GM23338 (cell line): ENCODE data around the gene WWOX. TPM values are rescaled to one million over a fixed set of nuclear protein-coding genes. Genes with fewer than 3 reads are reported as not detected.
A peak's percentile ranks its signal among the peaks of the same experiment; 100 is the strongest.

Experiments used
- ATAC-seq: fragments of 200-7000 bp; cut with Tn5 transposase; 3 replicates; pipeline ENCODE4 v1.9.1; 2020
- DNase-seq: peaks from one replicate; pipeline ENCODE4 v3.0.0-alpha.2; 2015; ENCODE audit warnings: low spot score
- H2AFZ ChIP-seq: fragments of 200-600 bp; sonication (generic); 2 replicates; pipeline ENCODE4 v1.8.0; 2016; ENCODE audit warnings: antibody characterized with exemption, mild to moderate bottlenecking, moderate library complexity
- H3F3A ChIP-seq: fragments of 200-600 bp; sonication (generic); replicated peaks from 2 replicates; pipeline ENCODE4 v1.8.0; 2017; ENCODE audit warnings: antibody characterized with exemption, mixed run types, low read depth
- H3K27ac ChIP-seq: fragments of 200-600 bp; sonication (generic); 2 replicates; pipeline ENCODE4 v1.6.1; 2016; ENCODE audit warnings: low read depth
- H3K27me3 ChIP-seq: fragments of 200-600 bp; sonication (generic); 2 replicates; pipeline ENCODE4 v1.8.0; 2016; ENCODE audit warnings: mild to moderate bottlenecking, mixed run types, moderate library complexity; ENCODE audit not compliant: insufficient read depth
- H3K36me3 ChIP-seq: fragments of 200-600 bp; sonication (generic); 2 replicates; pipeline ENCODE4 v1.8.0; 2016; ENCODE audit warnings: mild to moderate bottlenecking; ENCODE audit not compliant: insufficient read depth
- H3K4me1 ChIP-seq: fragments of 200-600 bp; sonication (generic); 2 replicates; pipeline ENCODE4 v1.8.0; 2016; ENCODE audit warnings: mild to moderate bottlenecking, moderate library complexity; ENCODE audit not compliant: insufficient read depth
- H3K4me2 ChIP-seq: fragments of 200-600 bp; sonication (generic); 2 replicates; pipeline ENCODE4 v1.7.1; 2017; ENCODE audit warnings: mixed run types
- H3K4me3 ChIP-seq: fragments of 200-600 bp; sonication (generic); 2 replicates; pipeline ENCODE4 v1.6.1; 2016; ENCODE audit warnings: mixed run types
- H3K79me2 ChIP-seq: fragments of 200-600 bp; sonication (generic); replicated peaks from 2 replicates; pipeline ENCODE4 v1.8.0; 2017; ENCODE audit warnings: mild to moderate bottlenecking; ENCODE audit not compliant: insufficient read depth
- H3K9me2 ChIP-seq: fragments of 200-600 bp; sonication (generic); 2 replicates; pipeline ENCODE4 v1.8.0; 2017; ENCODE audit not compliant: insufficient read depth
- H4K20me1 ChIP-seq: fragments of 200-600 bp; sonication (generic); replicated peaks from 2 replicates; pipeline ENCODE4 v1.8.0; 2017; ENCODE audit warnings: mild to moderate bottlenecking; ENCODE audit not compliant: insufficient read depth
- H3K27ac Mint-ChIP-seq: 2 replicates; pipeline ENCODE4 v1.8.0; 2020; ENCODE audit warnings: inconsistent platforms, mild to moderate bottlenecking, moderate library complexity, mixed read lengths
- H3K27me3 Mint-ChIP-seq: 3 replicates; pipeline ENCODE4 v1.8.0; 2022; ENCODE audit warnings: low read depth, mild to moderate bottlenecking, moderate library complexity, mixed read lengths, inconsistent platforms; ENCODE audit not compliant: insufficient read depth, poor library complexity
- H3K36me3 Mint-ChIP-seq: 3 replicates; pipeline ENCODE4 v1.8.0; 2021; ENCODE audit warnings: low read depth, mild to moderate bottlenecking, inconsistent platforms, moderate library complexity, mixed read lengths
- H3K4me1 Mint-ChIP-seq: 3 replicates; pipeline ENCODE4 v1.8.0; 2020; ENCODE audit warnings: mild to moderate bottlenecking, inconsistent platforms, mixed read lengths
- H3K4me3 Mint-ChIP-seq: 3 replicates; pipeline ENCODE4 v1.8.0; 2021; ENCODE audit warnings: moderate library complexity, mild to moderate bottlenecking, inconsistent platforms, mixed read lengths
- H3K9me3 Mint-ChIP-seq: 3 replicates; pipeline ENCODE4 v1.8.0; 2020; ENCODE audit warnings: moderate library complexity, mild to moderate bottlenecking, inconsistent platforms, mixed read lengths
- CTCF ChIP-seq, 2 experiments: fragments of 200-600 bp in 1 of 2; sonication (generic) in 1 of 2; conservative IDR thresholded peaks; 2 replicates each; pipeline versions ENCODE4 v1.5.1 to v1.6.1; 2016 to 2017; ENCODE audit warnings: antibody characterized with exemption in 2 of 2, low read depth in 2 of 2, mild to moderate bottlenecking in 2 of 2, moderate library complexity in 1 of 2
- ETS1 ChIP-seq: IDR thresholded peaks from 2 replicates; pipeline ENCODE4 v1.6.1; 2016; ENCODE audit warnings: antibody characterized with exemption
- EZH2 ChIP-seq: fragments of 200-600 bp; sonication (generic); IDR thresholded peaks from one replicate; pipeline ENCODE4 v1.8.0; 2017; ENCODE audit warnings: antibody characterized with exemption, mild to moderate bottlenecking, low read depth; ENCODE audit not compliant: unreplicated experiment
- EZH2phosphoT487 ChIP-seq: fragments of 200-600 bp; sonication (generic); IDR thresholded peaks from one replicate; pipeline ENCODE4 v1.8.1; 2018; ENCODE audit warnings: antibody characterized with exemption; ENCODE audit not compliant: unreplicated experiment
- JUNB ChIP-seq: IDR thresholded peaks from one replicate; pipeline ENCODE4 v1.6.1; 2016; ENCODE audit warnings: antibody characterized with exemption; ENCODE audit not compliant: unreplicated experiment
- REST ChIP-seq: IDR thresholded peaks from one replicate; pipeline ENCODE4 v1.6.1; 2018; ENCODE audit warnings: antibody characterized with exemption; ENCODE audit not compliant: unreplicated experiment
- STAT1 ChIP-seq: IDR thresholded peaks from one replicate; pipeline ENCODE4 v1.6.1; 2016; ENCODE audit warnings: antibody characterized with exemption; ENCODE audit not compliant: unreplicated experiment
- ZNF331 ChIP-seq: fragments of 250-450 bp; sonication (Bioruptor Pico); IDR thresholded peaks from 2 replicates; pipeline ENCODE4 v1.5.0; 2020; ENCODE audit warnings: low read depth, mild to moderate bottlenecking, moderate library complexity
- polyA plus RNA-seq: library from polyadenylated mRNA; unstranded; fragments of >200 nt; fragmentation: Nextera tagmentation; extraction: Ambion mirVana; gene quantifications from 2 replicates; pipeline ENCODE4 v1.2.1, GENCODE V29; 2016
- total RNA-seq: library from RNA; depleted of rRNA; stranded (reverse); fragments of >200 nt; shearing (Covaris generic); gene quantifications from 2 replicates; pipeline ENCODE4 v1.2.3, GENCODE V29; 2014
- TF ChIP-seq, protein P1 (sequence below): fragments of 250-450 bp; sonication (Bioruptor Pico); IDR thresholded peaks from 2 replicates; pipeline ENCODE4 v1.5.0; 2020; ENCODE audit warnings: mild to moderate bottlenecking, moderate library complexity

Gene WWOX
- total and polyA plus RNA-seq, 2 experiments from 2014 or later: 10.0 to 19.3 TPM

- no peaks in the 10 kb centered on the region for H3K79me2 ChIP-seq
- ATAC-seq (peak; percentile 71), DNase-seq (no peak)
- H3K4me2 ChIP-seq: no peak overlapping the region
- H3K9me3 Mint-ChIP-seq: no peaks in the 10 kb centered on the region
- H3K27ac ChIP-seq: no peak overlapping the region
- TF ChIP-seq, protein P1, sequence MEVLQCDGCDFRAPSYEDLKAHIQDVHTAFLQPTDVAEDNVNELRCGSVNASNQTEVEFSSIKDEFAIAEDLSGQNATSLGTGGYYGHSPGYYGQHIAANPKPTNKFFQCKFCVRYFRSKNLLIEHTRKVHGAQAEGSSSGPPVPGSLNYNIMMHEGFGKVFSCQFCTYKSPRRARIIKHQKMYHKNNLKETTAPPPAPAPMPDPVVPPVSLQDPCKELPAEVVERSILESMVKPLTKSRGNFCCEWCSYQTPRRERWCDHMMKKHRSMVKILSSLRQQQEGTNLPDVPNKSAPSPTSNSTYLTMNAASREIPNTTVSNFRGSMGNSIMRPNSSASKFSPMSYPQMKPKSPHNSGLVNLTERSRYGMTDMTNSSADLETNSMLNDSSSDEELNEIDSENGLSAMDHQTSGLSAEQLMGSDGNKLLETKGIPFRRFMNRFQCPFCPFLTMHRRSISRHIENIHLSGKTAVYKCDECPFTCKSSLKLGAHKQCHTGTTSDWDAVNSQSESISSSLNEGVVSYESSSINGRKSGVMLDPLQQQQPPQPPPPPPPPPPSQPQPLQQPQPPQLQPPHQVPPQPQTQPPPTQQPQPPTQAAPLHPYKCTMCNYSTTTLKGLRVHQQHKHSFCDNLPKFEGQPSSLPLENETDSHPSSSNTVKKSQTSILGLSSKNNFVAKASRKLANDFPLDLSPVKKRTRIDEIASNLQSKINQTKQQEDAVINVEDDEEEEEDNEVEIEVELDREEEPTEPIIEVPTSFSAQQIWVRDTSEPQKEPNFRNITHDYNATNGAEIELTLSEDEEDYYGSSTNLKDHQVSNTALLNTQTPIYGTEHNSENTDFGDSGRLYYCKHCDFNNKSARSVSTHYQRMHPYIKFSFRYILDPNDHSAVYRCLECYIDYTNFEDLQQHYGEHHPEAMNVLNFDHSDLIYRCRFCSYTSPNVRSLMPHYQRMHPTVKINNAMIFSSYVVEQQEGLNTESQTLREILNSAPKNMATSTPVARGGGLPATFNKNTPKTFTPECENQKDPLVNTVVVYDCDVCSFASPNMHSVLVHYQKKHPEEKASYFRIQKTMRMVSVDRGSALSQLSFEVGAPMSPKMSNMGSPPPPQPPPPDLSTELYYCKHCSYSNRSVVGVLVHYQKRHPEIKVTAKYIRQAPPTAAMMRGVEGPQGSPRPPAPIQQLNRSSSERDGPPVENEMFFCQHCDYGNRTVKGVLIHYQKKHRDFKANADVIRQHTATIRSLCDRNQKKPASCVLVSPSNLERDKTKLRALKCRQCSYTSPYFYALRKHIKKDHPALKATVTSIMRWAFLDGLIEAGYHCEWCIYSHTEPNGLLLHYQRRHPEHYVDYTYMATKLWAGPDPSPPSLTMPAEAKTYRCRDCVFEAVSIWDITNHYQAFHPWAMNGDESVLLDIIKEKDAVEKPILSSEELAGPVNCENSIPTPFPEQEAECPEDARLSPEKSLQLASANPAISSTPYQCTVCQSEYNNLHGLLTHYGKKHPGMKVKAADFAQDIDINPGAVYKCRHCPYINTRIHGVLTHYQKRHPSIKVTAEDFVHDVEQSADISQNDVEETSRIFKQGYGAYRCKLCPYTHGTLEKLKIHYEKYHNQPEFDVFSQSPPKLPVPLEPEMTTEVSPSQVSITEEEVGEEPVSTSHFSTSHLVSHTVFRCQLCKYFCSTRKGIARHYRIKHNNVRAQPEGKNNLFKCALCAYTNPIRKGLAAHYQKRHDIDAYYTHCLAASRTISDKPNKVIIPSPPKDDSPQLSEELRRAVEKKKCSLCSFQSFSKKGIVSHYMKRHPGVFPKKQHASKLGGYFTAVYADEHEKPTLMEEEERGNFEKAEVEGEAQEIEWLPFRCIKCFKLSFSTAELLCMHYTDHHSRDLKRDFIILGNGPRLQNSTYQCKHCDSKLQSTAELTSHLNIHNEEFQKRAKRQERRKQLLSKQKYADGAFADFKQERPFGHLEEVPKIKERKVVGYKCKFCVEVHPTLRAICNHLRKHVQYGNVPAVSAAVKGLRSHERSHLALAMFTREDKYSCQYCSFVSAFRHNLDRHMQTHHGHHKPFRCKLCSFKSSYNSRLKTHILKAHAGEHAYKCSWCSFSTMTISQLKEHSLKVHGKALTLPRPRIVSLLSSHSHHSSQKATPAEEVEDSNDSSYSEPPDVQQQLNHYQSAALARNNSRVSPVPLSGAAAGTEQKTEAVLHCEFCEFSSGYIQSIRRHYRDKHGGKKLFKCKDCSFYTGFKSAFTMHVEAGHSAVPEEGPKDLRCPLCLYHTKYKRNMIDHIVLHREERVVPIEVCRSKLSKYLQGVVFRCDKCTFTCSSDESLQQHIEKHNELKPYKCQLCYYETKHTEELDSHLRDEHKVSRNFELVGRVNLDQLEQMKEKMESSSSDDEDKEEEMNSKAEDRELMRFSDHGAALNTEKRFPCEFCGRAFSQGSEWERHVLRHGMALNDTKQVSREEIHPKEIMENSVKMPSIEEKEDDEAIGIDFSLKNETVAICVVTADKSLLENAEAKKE (CRISPR knock-in tag): peak; percentile 79; the same call in 1 of the 2 replicates
- no peak for TF ChIP-seq EZH2phosphoT487
- peaks cover 34% of the 10 kb centered on the region for H3K4me1 ChIP-seq
- H3K27me3 Mint-ChIP-seq: peaks cover 5% of the 10 kb centered on the region
- no peaks in the 10 kb centered on the region; the same call in 1 of the 2 replicates for H3K9me2 ChIP-seq
- no peak overlapping the region for H2AFZ ChIP-seq
- H3F3A ChIP-seq: no peaks in the 10 kb centered on the region
- peaks cover 33% of the 10 kb centered on the region for H3K4me1 Mint-ChIP-seq
- H3K36me3 ChIP-seq: no peaks in the 10 kb centered on the region
- no peak overlapping the region for H3K4me3 ChIP-seq
- no peak overlapping the region for H3K4me3 Mint-ChIP-seq
- H4K20me1 ChIP-seq: no peaks in the 10 kb centered on the region
- no peak overlapping the region for H3K27ac Mint-ChIP-seq
- H3K27me3 ChIP-seq: no peaks in the 10 kb centered on the region
- no peaks in the 10 kb centered on the region for H3K36me3 Mint-ChIP-seq
These were observed 380.3 kb downstream of the WWOX start for GRCh38 chr16:78479723-78480122.

DNA sequence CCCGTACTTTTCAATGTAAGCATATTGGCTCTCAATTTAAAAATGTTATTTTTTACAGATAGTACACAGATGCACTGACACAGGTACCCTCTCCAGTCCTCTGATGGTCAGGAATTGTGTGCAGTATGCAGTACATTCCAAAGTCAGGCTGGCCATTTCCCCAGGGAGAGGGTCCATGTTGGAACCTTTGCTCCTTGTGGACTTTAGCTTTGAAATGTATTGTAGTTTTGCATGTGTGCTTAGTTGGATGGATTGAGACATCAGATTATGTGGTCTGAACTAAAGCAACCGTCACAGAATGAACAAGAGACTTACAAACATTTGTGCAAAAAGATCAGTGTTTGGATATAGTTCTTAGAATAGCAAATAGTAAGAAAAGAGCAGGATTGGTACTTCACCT is 381.1 kb downstream of the WWOX start:
- Histone ChIP-seq H3K4me1 (peaks cover 34% of the 10 kb centered on the region), H3F3A (no peaks in the 10 kb centered on the region), H3K27me3 (no peaks in the 10 kb centered on the region), H4K20me1 (no peaks in the 10 kb centered on the region), H3K9me2 (no peaks in the 10 kb centered on the region; the same call in 1 of the 2 replicates), H3K4me3 (no peak overlapping the region), H3K4me2 (no peak overlapping the region), H3K79me2 (no peaks in the 10 kb centered on the region), H3K36me3 (no peaks in the 10 kb centered on the region), H2AFZ (no peak overlapping the region), H3K27ac (no peak overlapping the region)
- DNase-seq (no peak), ATAC-seq (no peak)
- Mint-ChIP-seq H3K4me3 (no peak overlapping the region), H3K36me3 (no peaks in the 10 kb centered on the region), H3K4me1 (peaks cover 33% of the 10 kb centered on the region), H3K27ac (no peak overlapping the region), H3K27me3 (no peaks in the 10 kb centered on the region), H3K9me3 (no peaks in the 10 kb centered on the region)
- TF ChIP-seq STAT1: no peak
- TF ChIP-seq JUNB: no peak
- no peak for TF ChIP-seq ETS1
- no peak for TF ChIP-seq EZH2phosphoT487
- TF ChIP-seq ZNF331 (CRISPR knock-in tag): no peak
- TF ChIP-seq EZH2: no peak
- TF ChIP-seq CTCF (conservative IDR thresholded peaks at IDR 0.05; ENCODE audit: low read depth in 2 of 2): no peak
- TF ChIP-seq REST: no peak
